SU-DHL-6 (cell line): ENCODE measurements around the gene SYTL2.

Experiments used
- H2AFZ ChIP-seq: fragments of 200-600 bp; sonication (generic); 2 replicates; pipeline ENCODE4 v1.6.1; 2014; ENCODE audit warnings: low read depth, mild to moderate bottlenecking, moderate library complexity, mixed read lengths, antibody characterized with exemption, low read length; ENCODE audit not compliant: severe bottlenecking
- H3F3A ChIP-seq: fragments of 200-600 bp; shearing (Covaris generic); 2 replicates; pipeline ENCODE4 v1.6.0; 2016; ENCODE audit warnings: antibody characterized with exemption, mild to moderate bottlenecking; ENCODE audit not compliant: insufficient read depth
- H3K27ac ChIP-seq: fragments of 200-600 bp; sonication (generic); 2 replicates; pipeline ENCODE4 v1.5.1; 2016; ENCODE audit warnings: low read depth, mild to moderate bottlenecking, low read length, moderate library complexity, mixed read lengths
- H3K27me3 ChIP-seq: fragments of 200-600 bp; sonication (generic), shearing (Covaris generic); 2 replicates; pipeline ENCODE4 v1.6.0; 2014; ENCODE audit warnings: mild to moderate bottlenecking, low read length
- H3K36me3 ChIP-seq: fragments of 200-600 bp; sonication (generic); 2 replicates; pipeline ENCODE4 v1.6.1; 2014; ENCODE audit warnings: mild to moderate bottlenecking, low read length, mixed read lengths
- H3K4me2 ChIP-seq: fragments of 300-600, 200-600 bp; shearing (Covaris generic), sonication (generic); 2 replicates; pipeline ENCODE4 v1.6.0; 2014; ENCODE audit warnings: low read length, low read depth, mild to moderate bottlenecking; ENCODE audit not compliant: poor library complexity, severe bottlenecking
- H3K4me3 ChIP-seq: fragments of 200-600 bp; sonication (generic); 2 replicates; pipeline ENCODE4 v1.5.1; 2014; ENCODE audit warnings: antibody characterized with exemption, low read length, mild to moderate bottlenecking, mixed read lengths; ENCODE audit not compliant: insufficient read depth, poor library complexity, severe bottlenecking
- H3K79me2 ChIP-seq: fragments of 200-600 bp; sonication (generic); 2 replicates; pipeline ENCODE4 v1.6.1; 2014; ENCODE audit warnings: mild to moderate bottlenecking, low read length, moderate library complexity; ENCODE audit not compliant: insufficient read depth
- H3K9ac ChIP-seq: fragments of 200-600 bp; sonication (generic); 2 replicates; pipeline ENCODE4 v1.7.0; 2014; ENCODE audit warnings: mild to moderate bottlenecking, low read length
- H3K9me2 ChIP-seq: fragments of 200-600 bp; sonication (generic); replicated peaks from 2 replicates; pipeline ENCODE4 v1.6.1; 2014; ENCODE audit warnings: low read length; ENCODE audit not compliant: insufficient read depth
- H3K9me3 ChIP-seq: fragments of 200-600 bp; sonication (generic); 2 replicates; pipeline ENCODE4 v1.6.1; 2014; ENCODE audit warnings: low read length, mixed read lengths; ENCODE audit not compliant: insufficient read depth
- H4K20me1 ChIP-seq: fragments of 200-600 bp; sonication (generic); 2 replicates; pipeline ENCODE4 v1.6.1; 2014; ENCODE audit warnings: low read depth, mild to moderate bottlenecking, antibody characterized with exemption, low read length, moderate library complexity, mixed read lengths
- CTCF ChIP-seq: fragments of 200-600 bp; sonication (generic); IDR thresholded peaks from one replicate; pipeline ENCODE4 v1.5.1; 2017; ENCODE audit warnings: antibody characterized with exemption, mild to moderate bottlenecking, low read length, moderate library complexity; ENCODE audit not compliant: insufficient read depth, poor library complexity, severe bottlenecking
- EZH2phosphoT487 ChIP-seq: fragments of 200-600 bp; sonication (generic), shearing (Covaris generic); conservative IDR thresholded peaks from 2 replicates; pipeline ENCODE4 v1.6.1; 2018; ENCODE audit warnings: mild to moderate bottlenecking, antibody characterized with exemption, low read length, moderate library complexity, mixed read lengths

SYTL2 gene

DNA sequence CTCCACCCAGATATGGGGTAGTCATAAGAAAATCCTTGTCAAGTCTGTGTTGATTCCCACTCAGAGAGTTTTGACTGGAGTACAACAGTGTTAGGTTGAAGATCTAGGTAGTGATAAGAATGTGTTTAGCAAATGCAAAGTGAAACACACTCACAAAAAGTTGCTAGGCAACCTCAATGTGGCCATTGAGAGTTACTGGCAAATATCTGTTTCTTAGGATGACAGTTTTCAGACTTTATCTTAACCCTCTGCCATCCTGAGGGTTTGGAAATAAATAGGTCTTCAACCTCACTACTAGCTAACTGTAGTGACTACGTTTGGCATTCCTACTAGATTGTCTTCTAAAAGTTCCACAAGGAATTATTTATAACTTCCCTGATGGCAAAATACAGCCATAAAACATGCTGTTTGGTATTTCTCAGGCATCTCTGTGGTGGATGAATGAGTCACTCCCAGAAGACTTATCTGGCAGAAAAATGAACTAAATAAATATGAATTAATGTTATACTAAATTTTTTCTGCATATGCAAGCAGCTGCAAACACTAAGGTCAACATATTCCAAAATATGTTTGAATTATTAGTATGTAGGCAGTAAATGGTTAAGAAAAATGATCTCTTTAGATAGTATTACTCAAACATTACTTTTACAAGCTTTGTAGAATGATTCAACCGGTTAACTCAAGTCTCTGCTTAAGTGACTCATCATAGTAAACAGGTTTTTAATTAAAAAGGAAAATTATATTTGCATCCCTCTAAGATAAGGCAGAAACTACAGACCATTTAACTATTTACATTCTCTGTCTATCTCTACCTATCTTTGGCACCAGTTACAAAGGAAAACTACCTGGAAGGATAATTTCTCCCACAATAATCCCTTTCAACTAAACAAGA lies 17.1 kb upstream of the SYTL2 start:
- Histone ChIP-seq H3K36me3 (no peaks in the 10 kb centered on the region), H3K27me3 (no peaks in the 10 kb centered on the region), H2AFZ (no peak overlapping the region), H4K20me1 (no peaks in the 10 kb centered on the region), H3K9me3 (no peaks in the 10 kb centered on the region), H3K4me2 (no peak overlapping the region), H3K79me2 (no peaks in the 10 kb centered on the region), H3K9me2 (no peaks in the 10 kb centered on the region), H3F3A (no peaks in the 10 kb centered on the region), H3K4me3 (no peak overlapping the region), H3K9ac (no peak overlapping the region), H3K27ac (no peak overlapping the region)
- TF ChIP-seq CTCF (no peak), EZH2phosphoT487 (no peak)

DNA sequence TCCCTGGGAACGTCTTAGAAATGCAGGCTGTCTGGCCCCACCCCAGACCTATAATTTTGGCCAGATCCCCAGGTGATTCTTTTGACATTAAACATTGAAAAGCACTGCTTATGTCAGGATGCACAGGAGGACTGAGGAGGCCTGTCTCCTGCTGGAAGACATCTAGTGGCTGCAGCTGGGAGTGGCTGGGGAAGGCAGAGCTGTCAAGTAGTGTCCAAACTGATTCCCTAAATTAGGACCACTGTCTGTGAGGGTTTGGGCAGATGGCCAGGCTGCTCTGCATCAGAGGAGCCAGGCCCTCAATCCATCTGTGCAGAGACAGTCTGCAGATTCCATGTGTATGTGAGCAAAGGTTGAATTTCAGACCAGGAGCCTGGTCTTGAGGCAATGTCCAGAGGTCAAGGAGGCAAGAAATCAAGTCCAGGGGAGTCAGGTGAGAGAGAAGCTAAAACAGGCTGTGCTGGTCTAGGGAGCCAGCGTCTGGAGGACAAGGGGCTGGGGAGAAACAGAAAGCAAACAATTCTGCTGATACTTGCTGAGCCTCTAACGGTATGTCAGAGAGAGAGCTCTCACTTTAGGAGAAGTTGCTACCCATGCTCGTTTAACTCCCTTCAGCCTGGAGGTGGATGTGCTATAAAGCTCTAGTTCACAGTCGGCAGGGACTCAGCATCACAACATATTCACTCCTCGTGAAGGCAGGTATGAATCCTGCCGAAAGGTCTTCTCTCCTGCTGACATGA lies 15.3 kb upstream of the SYTL2 start:
- Histone ChIP-seq H3K4me3 (no peak overlapping the region), H3K9me2 (no peaks in the 10 kb centered on the region), H3K4me2 (no peak overlapping the region), H2AFZ (no peak overlapping the region), H3K27ac (no peak overlapping the region), H3K27me3 (no peaks in the 10 kb centered on the region), H3K9ac (no peak overlapping the region), H3K79me2 (no peaks in the 10 kb centered on the region), H4K20me1 (no peaks in the 10 kb centered on the region), H3F3A (no peaks in the 10 kb centered on the region), H3K36me3 (no peaks in the 10 kb centered on the region), H3K9me3 (no peaks in the 10 kb centered on the region)
- no peak for TF ChIP-seq EZH2phosphoT487
- no peak for TF ChIP-seq CTCF

DNA sequence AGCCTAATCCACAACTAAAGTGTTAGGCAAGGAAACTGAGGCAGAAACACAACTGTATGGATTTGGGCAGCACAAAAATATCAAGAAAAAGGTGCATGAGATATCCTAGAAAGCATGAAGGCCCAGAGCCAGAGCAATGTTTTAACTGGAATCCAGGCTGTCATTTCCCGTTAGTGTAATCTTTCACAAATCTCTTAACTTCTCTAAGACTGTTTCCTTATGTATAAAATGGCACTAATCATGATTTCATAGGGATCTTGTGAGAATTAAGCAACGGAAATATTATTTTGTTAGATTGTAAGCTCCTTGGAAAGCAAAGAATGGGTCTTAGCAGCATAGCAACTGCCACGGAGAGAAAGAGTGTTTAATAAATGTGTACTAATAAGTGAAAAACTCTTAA lies 14.7 kb upstream of the SYTL2 start:
- no peak overlapping the region for H3K4me3 ChIP-seq
- H3K27me3 ChIP-seq = no peaks in the 10 kb centered on the region
- no peak overlapping the region for H3K4me2 ChIP-seq
- H3K79me2 ChIP-seq = no peaks in the 10 kb centered on the region
- H2AFZ ChIP-seq = no peak overlapping the region
- no peaks in the 10 kb centered on the region for H3K36me3 ChIP-seq
- no peak overlapping the region for H3K27ac ChIP-seq
- TF ChIP-seq CTCF (no peak), EZH2phosphoT487 (no peak)
- no peaks in the 10 kb centered on the region for H3K9me3 ChIP-seq
- H3K9ac ChIP-seq = no peak overlapping the region
- H4K20me1 ChIP-seq = no peaks in the 10 kb centered on the region
- no peaks in the 10 kb centered on the region for H3K9me2 ChIP-seq
- H3F3A ChIP-seq = no peaks in the 10 kb centered on the region
